Parathyroid adenoma (tissue), 2 donors: ENCODE results near the gene ATP6V0C.

Source experiments
- H2AFZ ChIP-seq: fragments of 300-600 bp; sonication (generic); one replicate; pipeline ENCODE4 v1.7.0; 2017; ENCODE audit warnings: antibody characterized with exemption, mild to moderate bottlenecking
- H3K27ac ChIP-seq: fragments of 300-600 bp; sonication (generic); one replicate; pipeline ENCODE4 v1.7.0; 2017
- H3K27me3 ChIP-seq: fragments of 300-600 bp; sonication (generic); one replicate; pipeline ENCODE4 v1.7.0; 2017; ENCODE audit warnings: low read length; ENCODE audit not compliant: control insufficient read depth, insufficient read depth
- H3K36me3 ChIP-seq: fragments of 300-600 bp; sonication (generic); one replicate; pipeline ENCODE4 v1.7.0; 2017; ENCODE audit warnings: low read length; ENCODE audit not compliant: control insufficient read depth, insufficient read depth
- H3K4me1 ChIP-seq: fragments of 300-600 bp; sonication (generic); one replicate; pipeline ENCODE4 v1.7.0; 2017; ENCODE audit warnings: control low read depth
- H3K4me2 ChIP-seq: fragments of 300-600 bp; sonication (generic); one replicate; pipeline ENCODE4 v1.7.0; 2017; ENCODE audit warnings: low read length
- H3K4me3 ChIP-seq: fragments of 300-600 bp; sonication (generic); one replicate; pipeline ENCODE4 v1.7.0; 2017; ENCODE audit warnings: low read depth, low read length
- H3K79me2 ChIP-seq: fragments of 300-600 bp; sonication (generic); one replicate; pipeline ENCODE4 v1.7.0; 2017; ENCODE audit warnings: control low read depth
- H3K9ac ChIP-seq: fragments of 300-600 bp; sonication (generic); one replicate; pipeline ENCODE4 v1.7.0; 2017; ENCODE audit warnings: mild to moderate bottlenecking
- H3K9me3 ChIP-seq: fragments of 300-600 bp; sonication (generic); one replicate; pipeline ENCODE4 v1.7.0; 2017; ENCODE audit warnings: low read length; ENCODE audit not compliant: control insufficient read depth
- TF ChIP-seq, protein P1 (sequence below): fragments of 300-600 bp; sonication (generic); IDR thresholded peaks from one replicate; pipeline ENCODE4 v1.7.0; 2017; ENCODE audit warnings: antibody characterized with exemption, mild to moderate bottlenecking
- donor health status: primary hyperparathyroidism.

ATP6V0C gene

DNA sequence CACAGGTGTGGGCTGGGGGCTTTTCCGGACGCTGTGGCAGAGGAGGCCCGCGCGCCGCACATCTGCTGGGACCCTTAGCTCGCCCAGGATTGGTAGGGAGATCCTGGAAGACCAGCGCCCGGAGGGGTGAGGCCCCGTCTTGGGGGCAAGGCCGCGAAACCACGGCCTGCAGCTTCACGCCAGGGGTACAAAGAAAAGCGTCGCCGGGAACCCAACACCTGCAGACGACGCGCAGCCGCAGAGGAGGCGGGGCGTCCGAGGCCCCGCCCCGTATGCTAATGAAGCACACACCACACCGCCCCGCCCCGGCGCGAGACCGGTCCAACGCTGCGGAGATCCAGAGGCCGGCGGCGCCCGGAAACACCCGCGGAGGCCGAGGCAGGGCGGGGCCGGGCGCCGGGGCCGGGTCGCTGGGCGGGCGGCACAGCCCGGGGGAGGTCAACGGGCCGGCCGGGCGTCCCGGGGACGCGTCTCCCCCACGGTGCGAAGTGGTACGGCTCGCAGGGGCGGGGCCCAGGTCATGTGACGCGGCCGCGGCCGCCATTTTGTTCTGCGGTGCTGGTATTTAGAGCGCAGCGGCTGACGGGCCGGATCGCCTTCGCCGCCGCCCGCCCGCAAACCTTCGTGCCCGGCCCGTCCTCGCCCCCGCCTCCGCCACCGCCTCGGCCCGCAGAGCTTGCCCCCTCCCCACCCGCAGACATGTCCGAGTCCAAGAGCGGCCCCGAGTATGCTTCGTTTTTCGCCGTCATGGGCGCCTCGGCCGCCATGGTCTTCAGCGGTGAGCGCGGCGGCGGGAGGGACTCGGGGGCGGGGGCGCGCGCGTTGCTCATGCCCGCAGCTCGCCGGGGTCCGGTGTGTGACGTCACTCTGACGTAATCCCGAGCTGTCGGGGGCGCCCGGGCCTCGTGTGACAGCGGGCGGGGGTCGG is at the start of gene ATP6V0C:
Gene ATP6V0C, plus strand, starts transcription at position 548 of the 928 bp plus-strand sequence. Its CDS starts 152 bp downstream, at position 700.
- H3K4me2 ChIP-seq = peak within 1 kb of the TSS; percentile 98

DNA sequence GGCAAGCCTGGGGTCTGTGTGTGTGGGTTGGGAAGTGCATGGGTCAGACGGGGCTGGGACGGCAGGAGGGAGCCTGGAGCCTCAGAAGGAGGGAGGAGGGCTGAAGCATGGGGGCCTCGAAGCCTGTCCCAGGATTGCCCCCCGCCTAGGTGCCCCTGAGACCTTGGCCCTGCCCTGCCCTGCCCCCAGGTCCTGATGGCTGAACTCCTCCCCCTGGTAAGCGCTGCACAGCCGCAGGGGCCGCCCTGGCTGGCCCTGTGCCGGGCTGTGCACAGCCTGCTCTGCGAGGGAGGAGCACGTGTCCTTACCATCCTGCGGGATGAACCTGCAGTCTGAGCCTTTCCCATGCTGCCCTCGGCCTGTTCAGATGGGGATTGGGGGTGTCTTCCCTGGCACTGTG is 49.4 kb upstream of the ATP6V0C start:
- H3K27ac ChIP-seq = no peak overlapping the region
- no peaks in the 10 kb centered on the region for H3K79me2 ChIP-seq
- no peaks in the 10 kb centered on the region for H3K9me3 ChIP-seq
- H2AFZ ChIP-seq = no peak overlapping the region
- no peaks in the 10 kb centered on the region for H3K27me3 ChIP-seq
- no peak overlapping the region for H3K9ac ChIP-seq
- H3K36me3 ChIP-seq = no peaks in the 10 kb centered on the region
- peaks cover 12% of the 10 kb centered on the region for H3K4me1 ChIP-seq
- TF ChIP-seq, protein P1, sequence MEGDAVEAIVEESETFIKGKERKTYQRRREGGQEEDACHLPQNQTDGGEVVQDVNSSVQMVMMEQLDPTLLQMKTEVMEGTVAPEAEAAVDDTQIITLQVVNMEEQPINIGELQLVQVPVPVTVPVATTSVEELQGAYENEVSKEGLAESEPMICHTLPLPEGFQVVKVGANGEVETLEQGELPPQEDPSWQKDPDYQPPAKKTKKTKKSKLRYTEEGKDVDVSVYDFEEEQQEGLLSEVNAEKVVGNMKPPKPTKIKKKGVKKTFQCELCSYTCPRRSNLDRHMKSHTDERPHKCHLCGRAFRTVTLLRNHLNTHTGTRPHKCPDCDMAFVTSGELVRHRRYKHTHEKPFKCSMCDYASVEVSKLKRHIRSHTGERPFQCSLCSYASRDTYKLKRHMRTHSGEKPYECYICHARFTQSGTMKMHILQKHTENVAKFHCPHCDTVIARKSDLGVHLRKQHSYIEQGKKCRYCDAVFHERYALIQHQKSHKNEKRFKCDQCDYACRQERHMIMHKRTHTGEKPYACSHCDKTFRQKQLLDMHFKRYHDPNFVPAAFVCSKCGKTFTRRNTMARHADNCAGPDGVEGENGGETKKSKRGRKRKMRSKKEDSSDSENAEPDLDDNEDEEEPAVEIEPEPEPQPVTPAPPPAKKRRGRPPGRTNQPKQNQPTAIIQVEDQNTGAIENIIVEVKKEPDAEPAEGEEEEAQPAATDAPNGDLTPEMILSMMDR = no peak
- no peak overlapping the region for H3K4me2 ChIP-seq
- H3K4me3 ChIP-seq = no peak overlapping the region

More for the DNA sequence above, at the start of gene ATP6V0C:
- H3K79me2 ChIP-seq = peaks cover 45% of the 10 kb centered on the region
- TF ChIP-seq, protein P1 = no peak
- no peaks in the 10 kb centered on the region for H3K27me3 ChIP-seq
- no peaks in the 10 kb centered on the region for H3K36me3 ChIP-seq
- H3K27ac ChIP-seq = peak within 1 kb of the TSS; percentile 99
- peaks cover 46% of the 10 kb centered on the region for H3K4me1 ChIP-seq
- H3K4me3 ChIP-seq = peak within 1 kb of the TSS; percentile 87
- no peaks in the 10 kb centered on the region for H3K9me3 ChIP-seq
- H2AFZ ChIP-seq = peak within 1 kb of the TSS; percentile 92
- H3K9ac ChIP-seq = peak within 1 kb of the TSS; percentile 98

DNA sequence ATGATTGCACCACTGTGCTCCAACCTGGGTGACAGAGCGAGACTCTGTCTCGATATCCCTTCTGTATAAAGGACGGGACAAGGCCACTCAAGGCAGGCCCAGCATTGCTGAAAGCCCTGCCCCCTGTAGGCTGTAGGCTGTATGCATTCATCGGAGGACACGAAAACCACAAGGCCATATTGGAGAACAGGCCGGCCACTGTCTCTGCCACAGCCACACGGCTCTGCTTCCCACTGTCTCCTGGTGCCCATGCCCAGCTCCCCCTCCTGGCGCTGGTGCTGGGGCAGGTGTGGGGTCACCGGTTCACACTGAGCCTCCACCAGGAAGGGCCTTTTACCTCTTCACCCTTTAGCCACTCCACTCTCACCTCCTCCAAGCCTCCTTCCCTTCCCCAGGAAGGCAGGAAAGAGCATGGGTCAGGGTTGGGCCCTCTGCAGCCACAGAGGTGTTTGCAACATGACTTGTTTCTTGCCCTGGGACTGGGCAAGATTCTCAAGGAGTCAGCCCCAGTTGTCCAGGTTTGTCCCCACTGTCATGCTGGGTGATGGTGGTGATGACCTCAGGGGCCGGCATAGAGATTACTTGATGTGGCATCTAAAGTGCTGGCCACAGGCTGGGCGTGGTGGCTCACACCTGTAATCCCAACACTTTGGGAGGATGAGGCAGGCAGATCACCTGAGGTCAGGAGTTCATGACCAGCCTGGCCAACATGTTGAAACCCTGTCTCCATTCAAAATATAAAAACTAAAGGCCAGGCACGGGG is 47.9 kb upstream of the ATP6V0C start:
- Histone ChIP-seq H3K36me3 (no peaks in the 10 kb centered on the region), H3K4me1 (peaks cover 9% of the 10 kb centered on the region), H2AFZ (no peak overlapping the region), H3K4me3 (no peak overlapping the region), H3K27ac (no peak overlapping the region), H3K9me3 (no peaks in the 10 kb centered on the region), H3K4me2 (no peak overlapping the region), H3K9ac (no peak overlapping the region), H3K27me3 (no peaks in the 10 kb centered on the region), H3K79me2 (no peaks in the 10 kb centered on the region)
- TF ChIP-seq, protein P1 = no peak

DNA sequence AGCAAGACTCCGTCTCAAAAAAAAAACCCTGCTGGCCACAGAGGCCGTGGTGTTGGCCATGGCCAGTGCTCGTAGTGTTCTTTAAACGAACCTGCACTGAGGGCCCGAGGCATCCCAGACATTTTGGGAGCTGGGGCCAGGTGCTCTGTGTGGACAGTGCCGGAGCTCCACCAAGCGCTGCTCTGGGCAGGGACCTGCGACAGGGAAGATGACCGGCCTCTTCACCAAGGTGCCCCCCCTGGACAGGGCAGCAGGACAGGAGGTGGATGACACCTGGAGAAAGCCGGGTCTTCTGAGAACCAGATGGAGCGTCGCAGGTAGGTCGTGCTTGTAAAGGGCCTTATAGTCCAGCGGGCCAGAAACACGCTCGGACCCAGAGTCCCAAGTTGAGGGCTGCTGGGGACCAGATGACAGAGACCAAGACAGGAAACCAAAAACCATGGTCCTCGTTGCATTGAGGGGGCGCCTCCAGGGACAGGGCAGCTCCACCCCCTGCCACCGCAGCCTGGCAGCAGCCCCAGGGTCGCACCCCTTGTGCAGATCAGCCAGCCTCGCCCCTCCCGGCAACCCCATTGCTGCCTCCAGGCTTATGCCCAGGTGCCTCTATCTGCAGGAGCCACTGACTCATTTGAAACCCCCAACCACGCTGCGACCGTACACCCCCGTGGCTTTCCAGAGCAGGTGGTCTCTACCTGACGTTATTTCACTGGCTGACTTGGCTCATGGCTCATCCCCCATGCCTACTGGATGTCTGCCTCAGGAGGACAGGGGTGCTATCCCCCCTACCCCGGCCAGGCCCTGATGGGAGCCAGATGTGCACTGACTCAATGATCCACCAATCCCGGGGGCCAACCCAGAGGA is 46.9 kb upstream of the ATP6V0C start:
- Histone ChIP-seq H3K4me1 (peaks cover 9% of the 10 kb centered on the region), H3K27me3 (no peaks in the 10 kb centered on the region), H3K9ac (no peak overlapping the region), H3K4me2 (no peak overlapping the region), H3K9me3 (no peaks in the 10 kb centered on the region), H3K27ac (no peak overlapping the region), H2AFZ (peak overlapping the region; percentile 79), H3K79me2 (no peaks in the 10 kb centered on the region), H3K36me3 (no peaks in the 10 kb centered on the region), H3K4me3 (no peak overlapping the region)
- TF ChIP-seq, protein P1 = no peak
